ENCODE data around the gene UGT3A1.

Gene UGT3A1

DNA sequence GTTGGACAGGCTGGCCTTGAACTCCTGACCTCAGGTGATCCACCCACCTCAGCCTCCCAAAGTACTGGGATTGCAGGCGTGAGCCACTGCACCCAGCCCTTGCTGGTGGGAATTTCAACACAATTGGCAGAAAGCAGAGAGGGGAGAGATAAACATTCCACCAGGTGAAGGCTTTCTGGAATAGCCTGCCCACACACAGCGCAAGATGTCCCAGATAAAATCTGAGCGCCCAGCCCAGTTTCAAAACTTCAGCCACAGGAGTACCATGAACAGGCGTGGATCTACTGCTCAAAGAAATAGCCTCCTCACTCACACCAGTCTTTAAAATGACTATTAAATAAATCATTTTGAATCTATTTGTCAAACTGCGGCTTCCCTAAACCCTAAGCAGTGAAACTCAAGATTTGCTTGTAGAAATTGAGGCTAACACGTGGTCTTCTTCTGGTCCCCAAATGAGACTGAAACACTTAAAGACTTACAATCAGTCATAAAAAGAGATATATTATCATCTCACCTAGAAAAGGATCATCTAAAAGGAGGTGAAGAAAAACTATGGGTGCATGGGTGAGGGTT lies 87.5 kb downstream of the UGT3A1 start:
- DNase-seq, result no peak

DNA sequence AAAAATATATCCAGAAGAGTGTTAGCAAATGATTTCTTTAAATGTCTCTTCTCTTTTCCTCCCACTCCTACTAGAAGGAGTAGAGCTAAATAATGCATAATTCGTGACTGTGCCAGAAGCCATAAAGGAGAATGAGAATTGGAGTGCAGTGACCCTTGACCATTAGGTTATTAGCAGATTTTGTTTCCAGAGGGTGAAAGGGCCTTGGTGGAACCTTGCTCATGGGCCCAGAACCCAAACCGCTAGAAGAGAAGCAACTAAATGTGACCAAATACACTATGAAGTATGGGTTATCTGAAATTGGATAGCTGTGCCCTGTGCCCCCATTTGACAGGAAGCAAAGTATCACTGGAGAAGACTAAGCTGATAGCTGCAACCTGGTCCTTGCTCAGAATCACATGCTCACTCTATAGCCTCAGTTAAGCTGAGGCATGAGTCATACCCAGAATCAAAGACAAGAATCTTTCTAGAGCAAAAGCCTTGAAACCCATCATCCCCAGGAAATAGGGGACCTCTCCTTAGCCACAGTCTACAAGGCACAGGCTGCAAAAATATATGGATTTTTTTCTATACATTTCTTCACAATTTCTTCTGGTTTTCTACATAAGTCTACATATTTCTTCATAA lies 89.0 kb downstream of the UGT3A1 start:
- DNase-seq, result no peak

Measured in islet precursor cell (in vitro differentiated cells).